ENCODE results near the gene C19orf47.

Gene C19orf47

GRCh38 chr19:40366697-40367561 lies 18.7 kb upstream of the C19orf47 start:
- peak overlapping the region; percentile 64 for H3K4me3 ChIP-seq (ENCODE audit: low read length)
- TF ChIP-seq CTCF (IDR thresholded peaks at IDR 0.05; ENCODE audit: insufficient read depth, low read depth, low read length, missing control alignments), result no peak
- DNase-seq (ENCODE audit: low read depth), result no peak

GRCh38 chr19:40365613-40366401 lies 17.6 kb upstream of the C19orf47 start:
- peak overlapping the region; percentile 64 for H3K4me3 ChIP-seq (ENCODE audit: low read length)
- peak; percentile 80 for DNase-seq (ENCODE audit: low read depth)
- TF ChIP-seq CTCF (IDR thresholded peaks at IDR 0.05; ENCODE audit: insufficient read depth, low read depth, low read length, missing control alignments), result no peak

- TF ChIP-seq CTCF (IDR thresholded peaks at IDR 0.05; ENCODE audit: insufficient read depth, low read depth, low read length, missing control alignments), result no peak
- H3K4me3 ChIP-seq (ENCODE audit: low read length), result peak overlapping the region; percentile 64
- DNase-seq (ENCODE audit: low read depth), result no peak
Measured at GRCh38 chr19:40365010-40365409, 16.8 kb upstream of the C19orf47 start.

- no peak for TF ChIP-seq CTCF (IDR thresholded peaks at IDR 0.05; ENCODE audit: insufficient read depth, low read depth, low read length, missing control alignments)
Measured at GRCh38 chr19:40363069-40363468, 14.9 kb upstream of the C19orf47 start.

GRCh38 chr19:40362160-40362559 lies 14.0 kb upstream of the C19orf47 start:
- TF ChIP-seq CTCF (IDR thresholded peaks at IDR 0.05; ENCODE audit: insufficient read depth, low read depth, low read length, missing control alignments), result no peak
- DNase-seq (ENCODE audit: low read depth), result no peak
- H3K4me3 ChIP-seq (ENCODE audit: low read length), result no peak overlapping the region

More at GRCh38 chr19:40363069-40363468, 14.9 kb upstream of the C19orf47 start:
- no peak for DNase-seq (ENCODE audit: low read depth)
- no peak overlapping the region for H3K4me3 ChIP-seq (ENCODE audit: low read length)

GRCh38 chr19:40360708-40361241 lies 12.6 kb upstream of the C19orf47 start:
- H3K4me3 ChIP-seq (ENCODE audit: low read length), result no peak overlapping the region
- no peak for DNase-seq (ENCODE audit: low read depth)
- no peak for TF ChIP-seq CTCF (IDR thresholded peaks at IDR 0.05; ENCODE audit: insufficient read depth, low read depth, low read length, missing control alignments)
